Activated T-cell treated with anti-CD3 and anti-CD28 coated beads, Interleukin-2, amount 50 U/mL, for 72 hours (primary cell): Measurements from ENCODE around the gene SMO. TPM values are rescaled to one million over a fixed set of nuclear protein-coding genes. Genes with fewer than 3 reads are reported as not detected.
A peak's percentile ranks its signal among the peaks of the same experiment; 100 is the strongest.

Experiments used
- ATAC-seq, 2 donors: fragments of 150-1000 bp; cut with Tn5 transposase; replicated peaks in 1 of 2; 2 replicates each; pipeline ENCODE4 v1.10.0; 2021; ENCODE audit warnings: moderate library complexity in 2 of 2, mild to moderate bottlenecking in 1 of 2
- DNase-seq, 2 donors: peaks; one replicate each; pipeline ENCODE4 v3.0.0; 2021 to 2022; ENCODE audit warnings: mixed read lengths in 1 of 2
- H3K27ac Mint-ChIP-seq: one replicate; pipeline ENCODE4 v1.8.0; 2022; ENCODE audit warnings: mild to moderate bottlenecking, moderate library complexity, mixed read lengths
- H3K27me3 Mint-ChIP-seq: one replicate; pipeline ENCODE4 v1.8.0; 2022; ENCODE audit warnings: low read depth, mixed read lengths
- H3K36me3 Mint-ChIP-seq, 2 donors: one replicate each; pipeline ENCODE4 v1.8.0; 2022; ENCODE audit warnings: mixed read lengths in 2 of 2, mild to moderate bottlenecking in 1 of 2; ENCODE audit not compliant: insufficient read depth in 2 of 2
- H3K4me1 Mint-ChIP-seq: one replicate; pipeline ENCODE4 v1.8.0; 2022; ENCODE audit warnings: low read depth, mixed read lengths
- H3K4me3 Mint-ChIP-seq, 2 donors: one replicate each; pipeline ENCODE4 v1.8.0; 2022; ENCODE audit warnings: mild to moderate bottlenecking in 2 of 2, mixed read lengths in 2 of 2, moderate library complexity in 2 of 2
- H3K9me3 Mint-ChIP-seq, 2 donors: one replicate each; pipeline ENCODE4 v1.8.0; 2022; ENCODE audit warnings: mixed read lengths in 2 of 2
- total RNA-seq, 2 donors: library from RNA; stranded (reverse); gene quantifications; one replicate each; pipeline ENCODE4 v1.2.3, GENCODE V29; 2022

Gene SMO
- total RNA-seq, result 1 to 10 TPM in 1 of 2 donors, under 1 TPM in 1; 0.84 to 2.0 TPM

DNA sequence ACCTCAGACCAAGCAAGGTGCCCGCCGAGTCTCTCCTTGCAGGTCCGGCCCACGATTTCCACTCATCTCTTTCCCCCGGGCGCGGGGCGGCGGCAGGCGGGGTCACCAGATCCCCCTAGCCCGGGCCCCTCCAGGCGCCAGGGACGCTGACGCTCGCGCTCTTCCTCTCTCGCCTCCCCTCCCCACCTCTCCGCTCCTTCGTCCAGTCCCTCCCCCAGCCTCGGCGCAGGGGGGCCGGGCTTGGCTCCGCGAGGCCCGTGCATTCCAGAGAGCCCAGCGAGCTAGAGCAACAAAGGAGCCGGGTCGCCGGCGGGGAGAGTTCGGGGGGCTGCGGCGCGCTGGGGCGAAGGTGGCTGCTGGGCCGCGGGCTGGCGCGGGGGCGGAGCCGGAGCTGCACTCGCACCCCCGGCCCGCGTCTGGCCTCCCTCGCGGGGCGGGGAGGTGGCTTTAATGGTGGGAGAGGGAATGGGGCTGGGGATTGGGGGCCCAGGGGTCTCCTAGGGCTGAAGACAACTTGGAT lies at the start of gene SMO:
SMO (plus strand) TSS at position 262 of the 520 bp plus-strand sequence. CDS start 519 bp downstream, outside the sequence.
- H3K4me3 Mint-ChIP-seq, result peak within 1 kb of the TSS; percentile 72 to 81
- DNase-seq, result peak; percentile 29 to 45
- peak; percentile 56 to 75 for ATAC-seq
- peaks cover 8% of the 10 kb centered on the region for H3K4me1 Mint-ChIP-seq
- no peak within 1 kb of the TSS for H3K27ac Mint-ChIP-seq
- peaks cover 64% of the 10 kb centered on the region for H3K27me3 Mint-ChIP-seq
- no peaks in the 10 kb centered on the region for H3K9me3 Mint-ChIP-seq
- no peaks in the 10 kb centered on the region for H3K36me3 Mint-ChIP-seq

DNA sequence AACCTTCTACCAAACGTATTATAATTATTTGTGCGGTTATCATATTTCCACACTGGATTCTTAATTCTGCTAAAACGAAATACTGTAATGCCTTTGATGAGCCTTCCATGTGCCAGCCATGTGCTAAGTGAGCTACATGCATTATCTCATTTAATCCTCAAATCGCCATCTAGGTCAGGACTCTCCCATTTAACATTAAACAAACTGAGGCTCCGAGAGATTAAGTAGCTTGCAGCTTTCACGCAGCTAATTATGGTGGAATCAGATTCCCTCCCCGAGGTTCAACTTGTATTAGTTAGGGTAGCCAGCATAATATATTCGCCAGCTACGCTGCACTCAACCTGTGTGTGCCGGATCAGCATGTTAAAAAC lies 44.7 kb upstream of the SMO start:
- H3K36me3 Mint-ChIP-seq, result no peaks in the 10 kb centered on the region
- peaks cover 13% of the 10 kb centered on the region for H3K4me1 Mint-ChIP-seq
- no peaks in the 10 kb centered on the region for H3K9me3 Mint-ChIP-seq
- peaks cover 23% of the 10 kb centered on the region for H3K27me3 Mint-ChIP-seq
- DNase-seq (no peak), ATAC-seq (no peak)
- peak overlapping the region; percentile 89 for H3K4me3 Mint-ChIP-seq
- H3K27ac Mint-ChIP-seq, result no peak overlapping the region

DNA sequence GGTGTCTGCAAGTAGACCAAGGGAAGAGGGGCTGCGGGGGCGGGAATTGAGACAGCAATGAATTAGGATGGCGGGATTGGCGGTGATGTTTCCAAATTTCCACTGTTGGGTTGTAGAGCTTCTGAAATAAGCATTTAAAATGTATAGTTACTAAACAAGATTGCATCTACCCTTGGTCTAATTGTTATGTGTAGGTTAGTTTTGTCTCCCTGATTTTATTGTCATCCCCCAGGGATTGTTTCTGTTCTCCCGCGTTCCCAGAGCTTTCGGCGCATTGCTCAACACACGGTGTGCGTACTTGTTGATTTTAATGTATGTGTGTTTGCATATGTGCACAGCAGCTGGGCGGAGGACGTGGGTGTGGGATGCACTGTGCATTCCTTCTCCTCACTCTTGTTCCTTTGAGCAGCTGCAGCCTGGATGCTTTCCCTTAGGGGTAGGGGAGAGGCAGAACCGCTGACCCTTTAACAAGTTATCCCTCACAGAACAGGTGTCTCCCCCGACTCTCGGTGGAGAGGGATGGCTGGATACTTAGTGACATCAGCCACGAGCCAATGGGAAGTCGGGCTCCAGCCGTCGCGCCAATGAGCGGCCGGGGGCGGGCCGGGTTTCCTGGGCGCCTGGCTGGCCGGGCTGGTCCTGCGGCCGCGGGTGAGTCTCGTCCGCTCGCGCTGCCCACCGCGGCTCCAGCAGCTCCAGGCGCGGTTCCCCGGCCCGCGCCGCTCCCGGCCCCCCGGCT lies 44.2 kb upstream of the SMO start, which contains the start of gene TSPAN33:
TSPAN33 (plus strand) TSS at position 613 of the 739 bp plus-strand sequence. CDS start 274 bp downstream, outside the sequence.
- no peaks in the 10 kb centered on the region for H3K36me3 Mint-ChIP-seq
- peak within 1 kb of the TSS; percentile 89 for H3K4me3 Mint-ChIP-seq
- no peak within 1 kb of the TSS for H3K27ac Mint-ChIP-seq
- H3K27me3 Mint-ChIP-seq, result peaks cover 23% of the 10 kb centered on the region
- DNase-seq (peak; percentile 80 to 84), ATAC-seq (peak; percentile 98 to 99)
- no peaks in the 10 kb centered on the region for H3K9me3 Mint-ChIP-seq
- H3K4me1 Mint-ChIP-seq, result peaks cover 13% of the 10 kb centered on the region

DNA sequence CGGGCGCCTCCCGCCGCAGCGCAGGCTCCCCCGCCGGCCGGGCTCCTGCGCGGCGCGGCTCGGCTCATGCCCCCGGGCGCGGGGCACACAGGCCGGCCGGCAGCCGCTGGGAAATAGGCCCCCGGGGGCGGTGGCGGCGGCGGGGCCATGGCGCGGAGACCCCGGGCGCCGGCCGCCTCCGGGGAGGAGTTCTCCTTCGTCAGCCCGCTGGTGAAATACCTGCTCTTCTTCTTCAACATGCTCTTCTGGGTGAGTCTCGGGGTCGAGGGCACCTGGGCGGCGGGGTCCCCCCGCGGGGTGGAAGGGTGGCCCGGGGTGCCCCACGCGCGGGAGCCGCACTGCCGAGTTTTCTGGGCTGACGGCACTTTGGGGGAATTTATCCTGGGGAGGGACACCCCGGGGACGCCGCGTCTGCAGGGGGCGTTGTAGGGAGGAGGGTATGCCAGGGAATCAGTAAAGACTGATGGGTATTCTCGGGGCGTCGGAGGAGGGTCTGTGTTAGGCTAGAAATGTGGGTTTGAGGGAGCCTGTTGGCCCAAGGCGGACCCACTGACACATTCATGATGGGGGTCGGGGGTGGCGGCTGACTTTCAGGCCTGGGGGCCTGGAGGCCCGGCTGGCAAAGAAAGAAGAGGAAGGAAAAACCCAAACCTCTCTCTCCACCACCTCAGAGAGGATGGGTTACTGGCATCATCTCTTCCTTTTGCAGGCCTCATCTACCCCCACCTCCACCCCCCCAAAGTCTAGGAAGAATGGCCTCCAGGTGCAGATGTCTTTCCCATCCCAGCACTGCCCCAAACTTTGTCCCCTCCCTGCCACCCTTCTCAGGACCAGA lies 43.4 kb upstream of the SMO start:
- DNase-seq, result peak; percentile 23 to 45
- no peaks in the 10 kb centered on the region for H3K9me3 Mint-ChIP-seq
- H3K27ac Mint-ChIP-seq, result no peak overlapping the region
- H3K36me3 Mint-ChIP-seq, result no peaks in the 10 kb centered on the region
- peaks cover 13% of the 10 kb centered on the region for H3K4me1 Mint-ChIP-seq
- H3K4me3 Mint-ChIP-seq, result peak overlapping the region; percentile 71 to 82
- H3K27me3 Mint-ChIP-seq, result peaks cover 23% of the 10 kb centered on the region
- peak; percentile 19 to 30 for ATAC-seq

DNA sequence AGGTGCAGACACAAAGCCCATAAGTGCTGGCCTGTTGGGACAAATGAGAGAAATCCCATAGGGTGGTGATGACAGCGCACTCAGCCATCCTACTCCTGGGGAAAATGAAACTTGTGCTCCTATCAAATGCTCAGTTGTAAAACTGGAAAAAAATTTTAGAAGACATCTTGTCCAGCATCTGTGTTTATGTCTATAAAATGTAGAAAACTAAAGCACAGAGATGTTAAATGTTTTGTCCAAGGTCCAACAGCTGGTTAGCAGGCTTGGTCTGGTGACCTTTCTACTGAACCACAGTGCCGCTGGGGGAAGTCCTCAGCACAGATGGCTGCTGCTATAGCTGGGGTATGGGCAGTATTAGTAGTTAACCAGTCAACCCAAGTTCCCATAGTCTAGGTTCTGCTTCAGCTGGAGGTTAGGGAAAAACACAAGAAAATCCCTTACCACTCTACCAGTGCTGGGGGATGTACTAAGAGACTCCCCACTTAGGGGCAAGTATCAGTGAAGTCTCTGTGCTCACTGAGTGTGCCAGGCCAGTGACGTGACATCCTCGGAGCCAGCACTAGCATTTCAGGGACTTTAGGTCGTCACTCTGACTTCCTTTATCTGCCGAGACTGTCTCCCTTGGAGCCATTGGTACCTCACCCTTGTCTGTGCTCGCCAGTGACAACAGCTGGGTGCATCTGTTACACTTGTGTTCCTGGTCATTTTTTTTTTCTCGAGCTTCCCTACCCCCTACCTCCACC lies 42.0 kb upstream of the SMO start:
- Mint-ChIP-seq H3K27me3 (peaks cover 23% of the 10 kb centered on the region), H3K36me3 (no peaks in the 10 kb centered on the region), H3K4me3 (peak overlapping the region; percentile 71 to 82), H3K4me1 (peaks cover 13% of the 10 kb centered on the region), H3K9me3 (no peaks in the 10 kb centered on the region), H3K27ac (no peak overlapping the region)
- DNase-seq, result no peak
- no peak for ATAC-seq

DNA sequence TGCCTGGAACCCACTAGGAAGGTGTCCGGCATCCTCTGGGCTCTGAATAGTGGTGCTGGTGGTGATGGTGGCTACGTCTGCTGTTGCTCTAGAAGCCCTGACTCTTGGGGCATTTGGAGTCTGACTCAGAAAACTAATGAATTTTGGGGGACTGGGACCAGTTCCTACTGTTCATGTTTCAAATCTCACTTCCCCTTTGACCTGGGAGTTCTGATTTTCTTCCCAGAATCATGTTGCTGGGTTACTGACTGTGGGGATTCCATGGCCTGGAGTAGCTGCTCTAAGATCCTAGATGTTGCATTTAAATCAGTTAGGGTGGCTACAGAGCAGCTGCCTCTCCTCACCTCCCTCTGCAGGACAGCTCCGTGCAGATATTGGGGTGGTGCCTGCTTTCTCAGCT lies 40.7 kb upstream of the SMO start:
- no peak for DNase-seq
- H3K4me1 Mint-ChIP-seq, result peaks cover 13% of the 10 kb centered on the region
- H3K27ac Mint-ChIP-seq, result no peak overlapping the region
- peaks cover 17% of the 10 kb centered on the region for H3K27me3 Mint-ChIP-seq
- H3K36me3 Mint-ChIP-seq, result no peaks in the 10 kb centered on the region
- ATAC-seq, result no peak
- H3K4me3 Mint-ChIP-seq, result no peak overlapping the region
- no peaks in the 10 kb centered on the region for H3K9me3 Mint-ChIP-seq

DNA sequence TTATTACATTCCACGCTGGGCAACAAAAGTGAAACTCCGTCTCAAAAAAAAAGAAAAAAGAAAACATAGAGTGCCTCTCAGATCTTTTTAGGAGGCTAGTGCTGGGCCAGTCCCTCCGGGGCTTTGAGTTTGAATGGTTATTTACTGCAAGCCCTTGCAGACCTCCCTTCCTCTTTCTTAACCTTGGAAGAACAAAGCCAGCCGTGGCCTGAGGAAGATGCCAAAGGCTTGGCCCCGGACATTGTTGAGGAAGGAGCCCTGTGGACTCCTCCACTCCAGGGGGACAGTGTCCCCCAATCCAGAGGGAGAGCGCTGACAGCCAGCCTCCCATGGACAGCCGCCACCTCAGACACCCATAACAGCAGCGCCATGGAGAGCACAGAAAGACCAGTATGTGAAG lies 38.9 kb upstream of the SMO start:
- Mint-ChIP-seq H3K36me3 (no peaks in the 10 kb centered on the region), H3K27ac (no peak overlapping the region), H3K27me3 (no peaks in the 10 kb centered on the region), H3K4me3 (no peak overlapping the region), H3K9me3 (no peaks in the 10 kb centered on the region), H3K4me1 (peaks cover 5% of the 10 kb centered on the region)
- ATAC-seq, result no peak
- DNase-seq, result no peak

DNA sequence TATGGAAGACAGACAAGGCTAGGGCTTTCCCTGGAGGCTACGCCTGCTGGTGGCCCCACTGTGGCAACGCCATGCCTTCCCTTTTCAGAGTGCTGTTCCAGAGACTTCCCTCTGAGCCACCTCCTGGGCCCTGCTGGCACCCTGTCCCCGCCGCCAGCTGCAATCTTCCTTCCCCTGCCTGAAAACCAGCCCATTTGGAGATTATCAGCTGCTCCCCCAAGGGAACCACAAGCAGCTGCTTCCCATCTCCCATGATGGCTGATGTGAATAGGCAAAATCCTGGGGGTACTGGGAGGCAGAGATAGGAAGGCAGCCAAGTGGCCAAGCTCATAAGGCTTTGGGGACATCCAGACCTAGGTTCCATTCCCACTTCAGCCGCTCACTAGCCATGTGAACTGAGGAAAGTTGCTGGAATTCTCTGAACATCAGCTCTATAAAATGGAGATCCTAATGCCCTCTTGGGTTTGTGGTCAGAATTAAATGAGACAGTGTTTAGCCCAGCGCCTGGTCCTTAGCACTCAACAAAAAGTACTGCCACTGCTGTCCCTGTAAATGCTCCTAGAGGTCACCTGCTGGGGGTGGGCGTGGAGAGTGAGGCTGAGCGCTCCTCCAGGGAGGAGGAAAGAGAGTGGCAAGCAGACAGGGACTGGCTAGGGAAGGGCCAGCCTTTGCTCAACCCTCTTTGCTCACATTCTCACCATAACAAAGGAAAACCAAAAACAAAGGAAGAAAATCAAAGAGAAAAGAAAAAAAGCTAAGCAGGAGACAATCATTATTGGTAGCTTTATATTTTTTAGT lies 38.0 kb upstream of the SMO start:
- no peaks in the 10 kb centered on the region for H3K9me3 Mint-ChIP-seq
- no peaks in the 10 kb centered on the region for H3K27me3 Mint-ChIP-seq

DNA sequence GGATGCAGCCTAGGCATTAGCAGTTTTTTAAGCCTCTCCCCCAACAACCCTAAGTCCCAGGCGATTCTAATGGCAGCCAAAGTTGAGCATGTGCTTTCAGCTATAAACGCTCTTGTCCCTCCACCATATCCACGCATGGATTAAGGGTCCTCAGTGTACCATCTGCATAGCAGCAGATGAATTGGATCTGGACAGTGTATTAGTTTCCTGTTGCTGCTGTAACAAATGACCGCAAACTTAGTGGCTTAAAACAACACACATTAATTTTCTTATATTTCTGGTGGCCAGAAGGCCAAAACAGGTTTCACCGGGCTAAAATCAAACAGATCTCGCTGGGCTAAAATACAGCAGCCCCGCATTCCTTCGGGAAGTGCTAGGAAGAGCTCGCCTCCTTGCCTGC lies 30.8 kb upstream of the SMO start:
- no peak for ATAC-seq
- Mint-ChIP-seq H3K36me3 (no peaks in the 10 kb centered on the region), H3K27me3 (no peaks in the 10 kb centered on the region), H3K9me3 (no peaks in the 10 kb centered on the region), H3K4me1 (no peaks in the 10 kb centered on the region), H3K4me3 (no peak overlapping the region), H3K27ac (no peak overlapping the region)
- DNase-seq, result no peak

More for the DNA sequence above, 38.0 kb upstream of the SMO start:
- ATAC-seq, result no peak
- DNase-seq, result no peak
- H3K4me3 Mint-ChIP-seq, result no peak overlapping the region
- peaks cover 5% of the 10 kb centered on the region for H3K4me1 Mint-ChIP-seq
- H3K36me3 Mint-ChIP-seq, result no peaks in the 10 kb centered on the region
- H3K27ac Mint-ChIP-seq, result no peak overlapping the region

DNA sequence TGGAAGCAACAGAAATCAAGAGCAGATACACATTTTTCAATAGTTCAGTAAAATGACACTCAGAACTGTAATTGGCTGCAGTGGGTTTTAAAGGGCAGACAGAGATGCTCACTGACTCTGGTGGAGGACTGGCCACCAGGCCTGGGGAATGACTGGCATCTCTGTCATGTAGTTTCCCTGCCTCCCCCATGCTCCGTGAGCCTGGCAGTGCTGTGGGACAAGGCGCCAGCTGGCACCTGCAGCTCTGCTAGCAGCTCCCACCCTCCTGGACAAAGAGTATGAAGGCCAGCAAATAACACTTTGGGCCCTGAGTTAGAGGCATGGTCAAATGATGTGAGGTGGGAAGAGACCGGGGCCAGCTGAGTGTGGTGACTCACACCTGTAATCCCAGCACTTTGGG lies 28.9 kb upstream of the SMO start:
- no peak for ATAC-seq
- Mint-ChIP-seq H3K27me3 (no peaks in the 10 kb centered on the region), H3K4me3 (no peak overlapping the region), H3K36me3 (no peaks in the 10 kb centered on the region), H3K9me3 (no peaks in the 10 kb centered on the region), H3K4me1 (no peaks in the 10 kb centered on the region), H3K27ac (no peak overlapping the region)
- no peak for DNase-seq

DNA sequence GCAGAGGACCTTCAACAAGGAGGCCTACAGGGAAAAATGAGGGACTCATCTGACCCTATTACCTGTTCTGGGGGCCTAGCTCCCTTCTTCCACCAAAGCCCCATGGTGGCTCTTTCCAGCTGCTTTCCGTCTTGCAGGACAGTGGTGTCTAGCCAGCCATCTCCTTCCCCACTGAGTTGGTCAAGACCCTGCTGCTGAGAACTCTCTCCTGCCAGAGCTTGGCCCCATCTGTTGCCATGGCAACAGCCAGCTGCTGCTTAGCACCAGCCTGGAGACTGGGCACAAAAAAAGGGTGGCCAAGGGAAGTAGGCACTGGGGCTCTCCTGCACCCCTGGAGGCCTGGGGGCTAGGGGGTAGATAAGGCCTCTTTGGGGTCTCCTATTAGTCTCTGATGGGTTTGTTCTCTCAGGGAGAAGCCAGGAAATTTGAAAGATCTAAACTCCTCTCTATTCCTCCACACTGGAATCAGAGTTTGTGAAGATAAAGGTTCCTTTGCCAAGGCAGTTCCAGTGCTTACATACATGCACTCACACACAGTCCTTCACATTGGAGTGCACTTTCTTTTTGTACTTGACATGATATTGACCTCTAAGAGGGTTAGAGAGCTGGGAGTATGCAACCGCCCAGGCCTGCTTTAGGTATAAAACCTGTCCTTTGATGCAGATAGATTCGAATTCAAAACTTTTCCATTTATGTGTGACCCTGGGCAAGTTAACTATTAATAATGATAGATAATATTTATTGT lies 28.1 kb upstream of the SMO start:
- H3K36me3 Mint-ChIP-seq, result peaks cover 0 to 4% of the 10 kb centered on the region in 2 donors
- DNase-seq (no peak), ATAC-seq (no peak)
- H3K4me1 Mint-ChIP-seq, result no peaks in the 10 kb centered on the region
- H3K9me3 Mint-ChIP-seq, result no peaks in the 10 kb centered on the region
- no peak overlapping the region for H3K27ac Mint-ChIP-seq
- no peaks in the 10 kb centered on the region for H3K27me3 Mint-ChIP-seq
- H3K4me3 Mint-ChIP-seq, result no peak overlapping the region
